NCI-H2171 treated with DMSO at 0.1 percent for 48 hours (cell line): ENCODE results near the gene HCN2.

ENCODE experiments used
- DNase-seq: peaks from one replicate; lab custom pipeline; 2025; lab: John Stamatoyannopoulos, UW

Gene HCN2

DNA sequence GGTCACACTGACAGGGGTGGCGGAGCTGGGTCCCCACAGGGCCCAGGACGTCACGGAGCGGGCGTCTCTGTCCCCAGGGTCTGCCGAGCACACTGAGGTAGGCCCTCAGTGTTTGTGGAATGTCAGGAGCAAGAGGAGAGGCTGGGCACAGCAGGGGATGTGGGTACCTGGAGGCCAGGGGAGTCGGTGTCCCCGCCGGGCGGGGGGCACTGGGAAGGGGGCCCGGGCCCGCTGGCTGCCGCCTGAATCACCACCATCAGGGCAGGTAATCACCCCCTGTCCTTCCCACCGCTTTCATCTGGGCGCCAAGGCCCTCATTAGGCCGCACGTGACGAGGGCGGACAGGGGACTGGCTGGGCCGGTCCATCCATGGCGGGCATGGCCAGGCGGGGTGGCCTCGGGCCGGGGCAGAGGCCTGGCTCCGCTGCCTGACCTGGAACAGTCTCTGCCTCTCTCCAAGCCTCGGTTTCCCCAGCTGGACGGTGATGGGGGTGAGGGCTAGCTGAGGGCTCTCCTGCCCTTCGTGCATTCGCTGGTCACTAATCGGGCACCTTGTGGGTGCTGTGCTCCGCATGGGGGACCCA is 51.0 kb downstream of the HCN2 start:
- no peak for DNase-seq

DNA sequence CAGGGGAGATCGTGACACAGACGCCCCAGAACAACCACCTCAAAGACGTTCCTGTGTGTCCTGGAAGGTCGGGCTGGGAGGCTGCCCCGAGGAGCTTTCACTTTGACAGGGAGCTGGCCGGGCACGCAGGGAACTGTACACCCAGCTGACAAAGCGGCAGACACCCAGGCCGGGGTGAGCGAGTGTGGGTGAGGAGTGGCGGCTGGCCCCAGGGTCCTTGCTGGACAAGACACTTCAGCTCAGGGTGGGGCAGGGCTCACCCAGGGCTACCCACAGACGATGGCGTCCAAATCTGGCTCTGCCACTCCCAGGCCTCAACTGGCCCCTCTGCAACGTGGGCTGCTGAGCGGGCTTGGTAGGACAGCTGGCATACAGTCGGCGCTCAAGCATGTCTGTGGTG is 52.0 kb downstream of the HCN2 start:
- DNase-seq: no peak

GRCh38 chr19:642767-643727 is 53.4 kb downstream of the HCN2 start:
- no peak for DNase-seq

GRCh38 chr19:643736-644135 is 54.1 kb downstream of the HCN2 start:
- DNase-seq: no peak

- no peak for DNase-seq
Observed at GRCh38 chr19:644363-644762, 54.7 kb downstream of the HCN2 start.

- DNase-seq: no peak
Observed at GRCh38 chr19:644789-645188, 55.1 kb downstream of the HCN2 start.

DNA sequence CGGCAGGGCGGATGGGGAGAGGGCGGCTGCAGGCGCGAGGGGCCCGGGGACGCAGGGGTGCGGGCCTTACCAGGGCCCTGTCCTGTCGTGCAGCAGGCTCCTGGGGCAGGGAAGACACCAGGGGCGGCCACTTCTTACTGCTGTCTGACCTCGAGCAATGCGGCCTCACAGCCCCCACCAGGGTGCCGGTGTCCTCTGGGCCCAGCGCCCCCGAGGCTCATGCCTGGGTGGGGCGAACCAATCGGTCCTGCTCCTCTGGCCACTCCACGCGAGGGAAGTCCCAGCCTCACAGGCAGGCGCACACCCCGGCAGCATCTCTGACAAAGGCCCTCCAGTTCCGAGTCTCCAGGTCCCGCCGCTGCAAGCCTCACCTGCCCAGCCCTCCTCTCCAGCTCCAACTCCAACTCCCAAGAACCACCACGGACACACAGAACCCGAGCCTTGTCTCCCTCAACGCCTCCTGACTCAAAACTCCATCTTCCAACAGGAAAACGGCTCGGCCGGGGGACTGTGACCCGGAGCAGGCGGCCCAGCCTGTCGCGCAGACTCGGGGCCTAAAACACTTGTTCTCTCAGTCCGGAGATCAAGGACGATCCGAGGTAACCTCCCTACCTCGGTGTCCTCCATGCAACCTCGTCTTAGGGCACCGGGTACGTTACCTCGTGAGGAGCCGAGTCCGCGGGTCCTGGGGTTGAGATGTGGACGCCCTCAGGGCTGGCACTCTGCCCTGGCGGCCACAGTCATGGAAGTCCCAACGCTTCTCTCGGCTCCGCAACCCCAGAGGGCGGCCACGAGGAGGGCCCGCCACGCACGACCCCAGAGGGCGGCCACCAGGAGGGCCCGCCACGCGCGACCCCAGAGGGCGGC is 56.5 kb downstream of the HCN2 start:
- DNase-seq: no peak

GRCh38 chr19:646779-647565 is 57.3 kb downstream of the HCN2 start:
- DNase-seq: no peak

GRCh38 chr19:647566-648284 is 58.0 kb downstream of the HCN2 start:
- DNase-seq: no peak

DNA sequence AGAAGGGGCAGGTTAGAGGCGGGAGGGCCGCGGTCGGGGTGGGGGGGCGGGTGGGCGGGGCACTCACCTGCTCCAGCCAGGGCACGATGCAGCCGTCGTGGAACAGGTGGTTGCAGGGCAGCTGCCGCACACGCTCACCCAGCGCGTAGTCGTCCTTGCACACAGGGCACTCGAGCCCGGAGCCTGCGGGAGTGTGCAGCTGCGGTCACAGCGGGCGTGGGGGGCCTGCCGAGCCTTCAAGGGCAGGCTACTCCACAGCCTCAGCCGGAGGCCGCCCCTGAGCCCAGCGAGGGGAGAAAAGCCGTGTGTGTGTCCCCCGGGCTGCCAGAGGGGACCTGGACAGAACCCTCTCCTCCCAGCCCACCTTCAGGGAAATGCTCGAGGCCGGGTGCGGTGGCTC is 58.6 kb downstream of the HCN2 start:
- no peak for DNase-seq

DNA sequence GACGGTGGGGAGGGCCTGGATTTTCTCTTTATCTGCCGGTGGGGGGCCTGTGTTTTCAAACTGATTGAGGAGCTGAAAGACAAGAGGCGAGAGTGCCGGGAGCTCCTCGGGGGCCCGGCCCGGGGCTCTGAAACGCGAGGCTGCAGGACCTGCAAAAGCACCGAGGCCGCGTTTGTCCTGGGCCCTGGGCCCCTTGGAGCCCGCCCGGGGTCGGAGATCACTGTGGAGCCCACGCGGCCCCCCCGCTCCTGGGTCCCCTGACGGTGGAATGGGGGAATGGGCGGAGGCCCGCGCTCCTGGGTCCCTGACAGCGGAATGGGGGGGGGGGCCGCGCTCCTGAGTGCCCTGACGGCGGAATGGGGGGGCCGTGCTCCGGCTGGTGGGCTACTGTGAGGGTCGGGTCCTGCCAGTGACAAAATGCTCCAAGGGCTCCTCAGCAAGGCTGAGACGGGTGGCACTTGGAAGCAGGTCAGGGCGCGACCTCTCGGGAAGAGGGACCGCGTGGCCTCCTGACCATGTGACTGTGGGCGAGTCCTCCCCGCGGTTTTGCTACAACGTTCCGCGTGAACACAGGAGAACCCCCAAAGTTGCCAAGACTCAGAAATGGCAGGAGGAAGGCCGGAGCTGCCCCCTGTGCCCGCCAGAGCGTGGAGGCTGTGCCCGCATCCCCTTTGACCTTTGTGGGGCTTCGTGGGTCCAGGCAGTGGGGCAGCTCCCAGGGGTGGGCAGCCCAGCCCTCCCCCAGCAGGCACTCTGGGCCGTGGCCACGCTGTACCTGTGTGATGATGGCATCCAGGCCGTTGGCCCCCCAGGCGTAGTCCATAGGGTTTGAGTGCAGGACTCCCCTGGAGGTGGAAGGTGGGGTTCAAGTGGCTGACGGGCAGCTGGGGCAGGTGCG is 59.5 kb downstream of the HCN2 start:
- DNase-seq: no peak

GRCh38 chr19:650121-650520 is 60.4 kb downstream of the HCN2 start:
- DNase-seq: no peak

DNA sequence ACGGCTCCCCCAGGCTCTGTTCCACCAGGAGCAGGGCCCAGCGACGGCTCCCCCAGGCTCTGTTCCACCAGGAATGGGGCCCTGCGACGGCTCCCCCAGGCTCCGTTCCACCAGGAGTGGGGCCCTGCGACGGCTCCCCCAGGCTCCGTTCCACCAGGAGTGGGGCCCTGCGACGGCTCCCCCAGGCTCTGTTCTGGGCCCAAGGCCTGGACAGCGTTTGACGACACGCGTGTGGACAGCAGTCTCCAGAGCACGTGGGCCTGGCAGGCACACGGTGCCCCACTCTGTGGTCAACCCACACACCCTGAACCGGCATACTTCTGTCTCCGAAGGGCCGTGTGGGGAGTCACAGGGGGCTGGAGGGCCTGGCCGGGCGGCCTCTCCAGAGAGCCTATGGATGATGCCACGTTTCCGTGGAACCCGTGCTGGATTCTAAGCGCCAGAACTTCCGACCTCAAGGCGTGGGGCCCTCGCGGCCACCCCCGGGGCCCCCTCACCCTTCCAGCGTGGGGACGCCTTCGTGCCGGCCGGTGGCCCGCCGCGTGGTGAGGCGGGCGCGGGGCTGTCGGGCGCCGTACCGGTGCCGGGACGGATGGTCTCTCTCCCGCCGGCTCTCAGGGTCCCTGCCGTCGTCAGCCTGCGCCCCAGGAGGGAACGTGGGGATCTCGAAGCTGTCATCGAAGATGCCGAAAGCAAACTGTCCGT is 61.6 kb downstream of the HCN2 start:
- DNase-seq: no peak

GRCh38 chr19:651991-652390 is 62.3 kb downstream of the HCN2 start:
- DNase-seq: no peak

DNA sequence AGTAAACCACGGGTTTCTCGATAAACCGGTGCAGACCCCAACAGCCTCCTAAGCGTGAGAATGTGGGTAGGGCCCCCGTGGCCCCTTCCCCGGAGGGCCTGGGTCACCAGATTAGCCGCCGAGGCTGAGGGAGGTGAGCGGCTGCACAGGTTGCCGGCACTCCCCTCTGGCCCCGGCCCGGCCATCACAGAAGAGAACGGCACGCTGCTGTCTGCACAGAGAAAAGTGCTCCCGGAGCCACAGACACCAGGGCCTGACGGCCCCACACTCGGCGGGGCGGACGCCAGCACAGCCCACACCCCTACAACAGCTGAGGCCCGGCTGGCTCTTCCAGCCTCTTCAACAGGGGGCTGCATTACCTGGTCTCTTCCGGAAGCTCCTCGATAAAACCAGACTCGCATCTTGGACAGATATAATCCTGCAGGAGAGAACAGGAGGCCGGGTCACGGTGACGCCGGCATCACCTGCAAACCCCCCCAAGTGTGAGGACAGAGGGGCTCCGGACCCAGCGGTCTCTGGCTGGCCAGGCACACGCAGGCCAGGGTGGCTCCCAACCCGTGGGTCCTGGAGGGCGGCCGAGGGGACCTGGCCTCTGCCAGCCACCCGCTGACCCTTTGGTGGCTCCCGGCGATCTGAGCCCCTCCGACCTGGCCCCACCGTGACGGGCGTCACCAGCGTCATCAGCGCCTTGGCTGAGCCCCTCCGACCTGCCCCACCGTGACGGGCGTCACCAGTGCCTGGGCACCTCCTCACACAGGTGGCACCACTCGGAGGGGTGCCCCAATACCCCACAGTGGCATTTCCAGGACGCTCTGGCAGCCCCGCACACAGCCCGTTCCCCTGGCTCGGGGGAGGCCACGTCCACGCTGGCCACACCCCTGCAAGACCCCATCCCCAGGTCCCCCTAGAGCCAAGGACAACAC is 63.0 kb downstream of the HCN2 start:
- DNase-seq: no peak

DNA sequence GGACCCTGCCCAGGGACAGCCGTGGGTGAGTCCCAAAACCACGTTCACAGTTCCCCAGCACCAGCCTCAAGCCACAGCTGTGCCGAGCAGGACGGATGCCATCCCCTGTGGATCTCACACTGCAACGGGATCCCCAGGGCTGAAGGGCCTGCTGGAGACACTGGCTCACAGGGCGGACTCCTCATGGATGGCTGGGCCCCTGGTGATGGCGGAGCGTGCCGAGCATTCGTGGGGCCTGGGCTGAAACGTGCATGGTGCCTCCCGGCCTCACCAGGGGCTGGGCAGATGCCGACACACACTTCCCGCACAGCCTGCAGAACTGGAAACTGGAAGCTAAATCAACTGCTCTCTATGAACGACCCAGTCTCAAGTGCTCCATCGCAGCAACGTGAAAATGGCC is 63.7 kb downstream of the HCN2 start:
- no peak for DNase-seq

GRCh38 chr19:655691-656090 is 66.0 kb downstream of the HCN2 start:
- no peak for DNase-seq
